Smooth muscle cell (in vitro differentiated cells): ENCODE measurements around the gene CR1. TPM values are rescaled to one million over a fixed set of nuclear protein-coding genes. Genes with fewer than 3 reads are reported as not detected.
"Not testable (repeated sequence)": the region's sequence is repeated elsewhere in the genome, so short reads cannot be mapped to it uniquely, and the experiment has no call there.

Experiments used
- DNase-seq: peaks from one replicate; lab custom pipeline; 2025; ENCODE audit not compliant: unreplicated experiment; lab: John Stamatoyannopoulos, UW
- H2AFZ ChIP-seq: fragments of 200-600 bp; sonication (generic); 2 replicates; pipeline ENCODE4 v1.6.0; 2016; ENCODE audit warnings: antibody characterized with exemption, low read depth, mild to moderate bottlenecking
- H3F3A ChIP-seq: fragments of 200-600 bp; sonication (generic); 2 replicates; pipeline ENCODE4 v1.6.0; 2017; ENCODE audit warnings: antibody characterized with exemption, low read depth
- H3K27ac ChIP-seq: fragments of 200-600 bp; sonication (generic); 2 replicates; pipeline ENCODE4 v1.5.1; 2016; ENCODE audit warnings: low read depth, mild to moderate bottlenecking
- H3K27me3 ChIP-seq: fragments of 200-600 bp; sonication (generic); 2 replicates; pipeline ENCODE4 v1.6.1; 2016; ENCODE audit warnings: low read depth, mild to moderate bottlenecking
- H3K36me3 ChIP-seq: fragments of 200-600 bp; sonication (generic); 2 replicates; pipeline ENCODE4 v1.5.1; 2016; ENCODE audit warnings: low read depth
- H3K4me1 ChIP-seq: fragments of 200-600 bp; sonication (generic); 2 replicates; pipeline ENCODE4 v1.5.1; 2016; ENCODE audit warnings: low read depth
- H3K4me2 ChIP-seq: fragments of 200-600 bp; sonication (generic); 2 replicates; pipeline ENCODE4 v1.6.0; 2016; ENCODE audit warnings: mild to moderate bottlenecking
- H3K4me3 ChIP-seq: fragments of 200-600 bp; sonication (generic); 2 replicates; pipeline ENCODE4 v1.5.1; 2016; ENCODE audit warnings: mild to moderate bottlenecking
- H3K79me2 ChIP-seq: fragments of 200-600 bp; sonication (generic); 2 replicates; pipeline ENCODE4 v1.6.0; 2016; ENCODE audit warnings: low read depth, mild to moderate bottlenecking
- H3K9ac ChIP-seq: fragments of 200-600 bp; sonication (generic); 2 replicates; pipeline ENCODE4 v1.6.0; 2016; ENCODE audit warnings: low read depth
- H3K9me3 ChIP-seq: fragments of 200-600 bp; sonication (generic); replicated peaks from 2 replicates; pipeline ENCODE4 v1.5.1; 2016; ENCODE audit warnings: low read depth
- H4K20me1 ChIP-seq: fragments of 200-600 bp; sonication (generic); 2 replicates; pipeline ENCODE4 v1.6.0; 2016; ENCODE audit warnings: low read depth
- WGBS: methylation state at CpG from one replicate; pipeline ENCODE4 v1.1.7; 2016; ENCODE audit warnings: low lambda C conversion rate; 5-methylcytosine and 5-hydroxymethylcytosine counted together
- polyA plus RNA-seq: library from polyadenylated mRNA; unstranded; fragments of >200 nt; fragmentation: Nextera tagmentation; extraction: Ambion mirVana; gene quantifications from 2 replicates; pipeline ENCODE4 v1.2.1, GENCODE V29; 2016
- total RNA-seq: library from RNA; depleted of rRNA; stranded (reverse); fragments of >200 nt; gene quantifications from 2 replicates; pipeline ENCODE4 v1.2.3, GENCODE V29; 2014
- TF ChIP-seq, protein P1 (sequence below): fragments of 200-600 bp; sonication (generic); IDR thresholded peaks from 2 replicates; pipeline ENCODE4 v1.5.1; 2017; ENCODE audit warnings: borderline replicate concordance, mild to moderate bottlenecking, antibody characterized with exemption; ENCODE audit not compliant: insufficient read depth, poor library complexity, severe bottlenecking

Gene CR1
- total and polyA plus RNA-seq, 2 experiments from 2014 or later = 0.25 TPM; not detected in 1

DNA sequence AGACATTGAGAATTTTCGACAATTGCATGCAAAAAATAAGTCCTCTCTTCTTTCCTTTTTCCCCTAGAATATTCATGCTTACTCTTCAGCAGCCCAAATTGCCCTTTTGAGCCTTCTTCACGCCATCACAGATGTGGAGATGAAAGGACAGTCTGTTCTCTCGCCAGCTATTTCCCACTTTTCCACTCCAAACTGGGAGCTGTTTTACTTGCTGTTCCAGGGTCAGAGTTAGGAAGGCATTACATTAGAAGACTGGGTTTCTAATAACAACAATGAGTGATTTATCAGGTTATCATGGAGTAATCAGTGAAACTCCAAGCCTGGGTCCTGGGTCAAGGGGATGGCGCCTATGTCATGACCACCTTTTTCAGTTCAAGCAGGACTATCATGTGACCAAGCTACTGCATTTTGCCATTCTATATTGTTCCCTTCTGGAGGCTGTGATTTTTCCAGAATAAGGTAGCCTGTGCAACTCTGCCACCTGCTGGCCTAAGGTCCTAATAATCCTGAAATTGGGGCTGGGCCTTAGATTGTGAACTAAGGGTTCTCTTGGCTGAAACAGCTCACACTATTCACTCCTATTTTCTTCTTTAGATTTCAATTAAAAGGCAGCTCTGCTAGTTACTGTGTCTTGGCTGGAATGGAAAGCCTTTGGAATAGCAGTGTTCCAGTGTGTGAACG, 50.9 kb downstream of the CR1 start:
- not testable (repeated sequence) for DNase-seq, H3F3A ChIP-seq, H3K9ac ChIP-seq, H3K79me2 ChIP-seq, H3K4me1 ChIP-seq, H2AFZ ChIP-seq, H4K20me1 ChIP-seq, H3K4me2 ChIP-seq, H3K4me3 ChIP-seq, H3K36me3 ChIP-seq, H3K9me3 ChIP-seq, H3K27me3 ChIP-seq, H3K27ac ChIP-seq
- WGBS = no CpG with 5 or more reads among the region's 5 CpGs

DNA sequence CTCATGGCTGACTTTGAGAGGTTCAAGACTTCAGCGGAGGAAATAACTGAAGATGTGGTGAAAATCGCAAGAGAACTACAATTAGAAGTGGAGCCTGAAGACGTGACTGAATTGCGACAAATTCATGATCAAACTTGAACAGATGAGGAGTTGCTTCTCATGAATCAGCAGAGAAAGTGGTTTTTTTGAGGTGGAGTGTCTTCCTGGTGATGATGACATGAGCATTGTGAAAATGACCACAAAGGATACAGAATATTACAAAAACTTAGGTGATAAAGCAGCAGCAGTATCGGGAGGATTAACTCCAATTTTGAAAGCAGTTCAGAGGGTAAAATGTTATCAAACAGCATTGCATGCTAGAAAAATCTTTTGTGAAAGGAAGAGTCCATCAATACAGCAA, 58.9 kb downstream of the CR1 start:
- not testable (repeated sequence) for H3K4me1 ChIP-seq, H3K27ac ChIP-seq, DNase-seq, H3K4me2 ChIP-seq, H3K9ac ChIP-seq, H2AFZ ChIP-seq, H3K36me3 ChIP-seq, H3K4me3 ChIP-seq, H3K27me3 ChIP-seq, H4K20me1 ChIP-seq, H3F3A ChIP-seq, H3K9me3 ChIP-seq, H3K79me2 ChIP-seq
- WGBS = no CpG with 5 or more reads among the region's 5 CpGs

DNA sequence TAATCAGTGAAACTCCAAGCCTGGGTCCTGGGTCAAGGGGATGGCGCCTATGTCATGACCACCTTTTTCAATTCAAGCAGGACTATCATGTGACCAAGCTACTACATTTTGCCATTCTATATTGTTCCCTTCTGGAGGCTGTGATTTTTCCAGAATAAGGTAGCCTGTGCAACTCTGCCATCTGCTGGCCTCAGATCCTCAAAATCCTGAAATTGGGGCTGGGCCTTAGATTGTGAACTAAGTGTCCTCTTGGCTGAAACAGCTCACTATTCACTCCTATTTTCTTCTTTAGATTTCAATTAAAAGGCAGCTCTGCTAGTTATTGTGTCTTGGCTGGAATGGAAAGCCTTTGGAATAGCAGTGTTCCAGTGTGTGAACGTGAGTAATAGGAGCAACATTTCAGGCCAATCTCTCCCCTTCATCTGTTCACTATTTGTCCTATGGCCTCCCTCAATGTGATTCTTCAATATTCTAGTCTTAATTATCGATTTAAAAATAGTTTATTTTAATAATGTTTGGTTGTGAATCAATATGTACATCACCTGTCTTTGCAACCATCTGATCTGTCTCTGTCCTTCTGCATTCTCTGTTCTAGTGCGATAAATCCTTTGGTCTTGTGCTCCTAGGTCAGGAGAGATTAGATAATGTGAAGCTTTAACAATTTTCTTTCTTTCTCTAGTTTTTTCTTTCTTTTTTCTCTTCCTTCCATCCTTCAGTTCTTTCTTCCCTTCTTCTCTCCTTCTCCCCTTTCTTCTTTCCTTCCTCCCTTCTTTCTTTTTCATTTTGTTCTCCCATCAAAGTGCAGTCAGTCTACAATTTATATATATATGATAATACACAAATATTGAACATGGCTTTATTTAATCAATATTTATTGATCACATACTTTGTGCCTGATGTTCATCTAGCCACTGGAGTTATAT, 69.8 kb downstream of the CR1 start:
- Histone ChIP-seq H3K27ac (no peak overlapping the region), H3K4me3 (no peak overlapping the region), H3K27me3 (peaks cover 2% of the 10 kb centered on the region), H3K9ac (no peak overlapping the region), H3K79me2 (no peaks in the 10 kb centered on the region), H3K4me1 (no peaks in the 10 kb centered on the region), H2AFZ (no peak overlapping the region), H4K20me1 (no peaks in the 10 kb centered on the region), H3K36me3 (no peaks in the 10 kb centered on the region), H3K9me3 (no peaks in the 10 kb centered on the region), H3F3A (no peaks in the 10 kb centered on the region), H3K4me2 (no peak overlapping the region)
- 51% methylated on average over 4 of the region's 4 CpGs for WGBS
- DNase-seq = no peak
- TF ChIP-seq, protein P1, sequence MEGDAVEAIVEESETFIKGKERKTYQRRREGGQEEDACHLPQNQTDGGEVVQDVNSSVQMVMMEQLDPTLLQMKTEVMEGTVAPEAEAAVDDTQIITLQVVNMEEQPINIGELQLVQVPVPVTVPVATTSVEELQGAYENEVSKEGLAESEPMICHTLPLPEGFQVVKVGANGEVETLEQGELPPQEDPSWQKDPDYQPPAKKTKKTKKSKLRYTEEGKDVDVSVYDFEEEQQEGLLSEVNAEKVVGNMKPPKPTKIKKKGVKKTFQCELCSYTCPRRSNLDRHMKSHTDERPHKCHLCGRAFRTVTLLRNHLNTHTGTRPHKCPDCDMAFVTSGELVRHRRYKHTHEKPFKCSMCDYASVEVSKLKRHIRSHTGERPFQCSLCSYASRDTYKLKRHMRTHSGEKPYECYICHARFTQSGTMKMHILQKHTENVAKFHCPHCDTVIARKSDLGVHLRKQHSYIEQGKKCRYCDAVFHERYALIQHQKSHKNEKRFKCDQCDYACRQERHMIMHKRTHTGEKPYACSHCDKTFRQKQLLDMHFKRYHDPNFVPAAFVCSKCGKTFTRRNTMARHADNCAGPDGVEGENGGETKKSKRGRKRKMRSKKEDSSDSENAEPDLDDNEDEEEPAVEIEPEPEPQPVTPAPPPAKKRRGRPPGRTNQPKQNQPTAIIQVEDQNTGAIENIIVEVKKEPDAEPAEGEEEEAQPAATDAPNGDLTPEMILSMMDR = peak; percentile 28

DNA sequence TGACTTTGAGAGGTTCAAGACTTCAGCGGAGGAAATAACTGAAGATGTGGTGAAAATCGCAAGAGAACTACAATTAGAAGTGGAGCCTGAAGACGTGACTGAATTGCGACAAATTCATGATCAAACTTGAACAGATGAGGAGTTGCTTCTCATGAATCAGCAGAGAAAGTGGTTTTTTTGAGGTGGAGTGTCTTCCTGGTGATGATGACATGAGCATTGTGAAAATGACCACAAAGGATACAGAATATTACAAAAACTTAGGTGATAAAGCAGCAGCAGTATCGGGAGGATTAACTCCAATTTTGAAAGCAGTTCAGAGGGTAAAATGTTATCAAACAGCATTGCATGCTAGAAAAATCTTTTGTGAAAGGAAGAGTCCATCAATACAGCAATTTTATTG, 76.0 kb downstream of the CR1 start:
- not testable (repeated sequence) for H3K36me3 ChIP-seq, H3K4me2 ChIP-seq, H3K27me3 ChIP-seq, H3K4me3 ChIP-seq, H3K4me1 ChIP-seq, H3K9ac ChIP-seq, H2AFZ ChIP-seq, H3K79me2 ChIP-seq, H3F3A ChIP-seq, H4K20me1 ChIP-seq, H3K9me3 ChIP-seq, H3K27ac ChIP-seq, DNase-seq
- WGBS = no CpG with 5 or more reads among the region's 5 CpGs

DNA sequence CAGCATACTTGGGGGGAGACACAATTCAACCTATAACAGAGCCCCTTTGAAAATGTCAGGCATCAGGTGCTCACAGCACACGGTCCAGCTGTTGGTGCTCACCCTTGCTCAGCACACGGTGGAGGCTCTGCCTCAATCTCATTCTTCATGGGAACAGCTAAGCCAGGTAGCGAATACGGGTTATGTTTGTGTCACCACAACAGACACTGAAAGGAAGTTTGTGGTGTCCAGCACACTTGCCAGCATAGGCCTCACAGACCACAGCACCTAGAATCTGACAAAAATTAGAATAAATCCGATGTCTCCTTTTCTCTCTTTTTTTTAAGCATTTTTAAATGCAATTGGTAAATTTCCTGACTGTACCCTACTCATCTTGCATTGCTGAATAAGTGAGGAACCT, 77.1 kb downstream of the CR1 start:
- not testable (repeated sequence) for H3K4me2 ChIP-seq, H3K9ac ChIP-seq, DNase-seq, H3K4me3 ChIP-seq, H4K20me1 ChIP-seq, H3K4me1 ChIP-seq, H2AFZ ChIP-seq, H3F3A ChIP-seq, H3K79me2 ChIP-seq, H3K27ac ChIP-seq, H3K27me3 ChIP-seq, H3K9me3 ChIP-seq, H3K36me3 ChIP-seq
- 84% methylated on average over 5 of the region's 5 CpGs for WGBS

DNA sequence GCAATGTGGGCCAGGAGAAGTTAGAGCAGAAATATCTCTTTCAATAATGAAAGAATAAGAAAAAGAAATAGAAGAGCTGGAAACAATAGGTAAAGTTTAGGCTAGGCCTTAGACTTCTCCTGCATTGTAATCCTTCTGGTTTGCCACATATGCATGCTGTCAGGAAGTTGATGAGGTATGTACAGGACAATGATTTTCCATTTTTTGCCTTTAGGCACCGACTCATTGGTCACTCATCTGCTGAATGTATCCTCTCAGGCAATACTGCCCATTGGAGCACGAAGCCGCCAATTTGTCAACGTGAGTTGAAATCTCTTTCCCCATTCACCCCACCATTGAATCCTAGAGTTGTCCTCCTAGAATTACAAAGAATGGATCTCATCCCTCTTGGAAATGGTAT, 79.4 kb downstream of the CR1 start:
- DNase-seq = not testable (repeated sequence)
- WGBS = 96% methylated on average over 4 of the region's 4 CpGs

More for the DNA sequence above, 79.4 kb downstream of the CR1 start:
- not testable (repeated sequence) for H4K20me1 ChIP-seq, H2AFZ ChIP-seq, H3F3A ChIP-seq, H3K9me3 ChIP-seq, H3K27ac ChIP-seq, H3K9ac ChIP-seq, H3K36me3 ChIP-seq, H3K4me1 ChIP-seq, H3K27me3 ChIP-seq, H3K4me3 ChIP-seq, H3K4me2 ChIP-seq, H3K79me2 ChIP-seq
